Measurements from ENCODE around the gene EXOC1L.

DNA sequence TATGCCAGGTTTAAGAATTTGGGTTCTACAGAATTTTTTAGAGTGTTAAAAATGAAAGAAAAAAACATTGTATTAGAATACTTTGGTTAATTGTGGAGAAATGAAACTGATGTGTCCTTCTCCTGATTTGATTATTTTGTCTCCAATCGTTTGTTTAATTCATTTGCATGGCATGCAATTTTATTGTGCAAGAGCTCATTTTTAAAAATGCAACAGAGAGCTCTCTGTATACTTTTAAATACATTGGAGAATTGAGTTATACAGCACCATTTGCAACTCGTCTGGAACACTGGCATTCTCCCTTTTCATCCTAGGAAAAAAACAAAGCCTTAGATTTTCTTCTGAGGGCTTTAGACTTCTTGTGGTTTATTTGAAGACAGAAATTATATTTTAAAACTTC lies 689 bp downstream of the EXOC1L start:
- no peak for TF ChIP-seq ZNF555 (tag by site-specific recombination; conservative IDR thresholded peaks at IDR 0.05)
- TF ChIP-seq YY1 (tag by site-specific recombination; IDR thresholded peaks at IDR 0.05): no peak
- TF ChIP-seq ZNF302 (tag by site-specific recombination; IDR thresholded peaks at IDR 0.05; ENCODE audit: low read depth): no peak
- TF ChIP-seq ZNF830 (tag by site-specific recombination; IDR thresholded peaks at IDR 0.05; ENCODE audit: low read depth): no peak
- TF ChIP-seq CTCF (tag by site-specific recombination; IDR thresholded peaks at IDR 0.05): no peak
- TF ChIP-seq ZNF707 (tag by site-specific recombination; IDR thresholded peaks at IDR 0.05): no peak
- TF ChIP-seq PBX3 (CRISPR knock-in tag; IDR thresholded peaks at IDR 0.05): no peak
- TF ChIP-seq ZNF157 (tag by site-specific recombination; IDR thresholded peaks at IDR 0.05): no peak
- TF ChIP-seq, protein P1, sequence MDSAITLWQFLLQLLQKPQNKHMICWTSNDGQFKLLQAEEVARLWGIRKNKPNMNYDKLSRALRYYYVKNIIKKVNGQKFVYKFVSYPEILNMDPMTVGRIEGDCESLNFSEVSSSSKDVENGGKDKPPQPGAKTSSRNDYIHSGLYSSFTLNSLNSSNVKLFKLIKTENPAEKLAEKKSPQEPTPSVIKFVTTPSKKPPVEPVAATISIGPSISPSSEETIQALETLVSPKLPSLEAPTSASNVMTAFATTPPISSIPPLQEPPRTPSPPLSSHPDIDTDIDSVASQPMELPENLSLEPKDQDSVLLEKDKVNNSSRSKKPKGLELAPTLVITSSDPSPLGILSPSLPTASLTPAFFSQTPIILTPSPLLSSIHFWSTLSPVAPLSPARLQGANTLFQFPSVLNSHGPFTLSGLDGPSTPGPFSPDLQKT (IDR thresholded peaks at IDR 0.05; ENCODE audit: borderline replicate concordance, low read depth, low read length): no peak
- no peak for TF ChIP-seq ZNF16 (tag by site-specific recombination; IDR thresholded peaks at IDR 0.05; ENCODE audit: low read depth)
- TF ChIP-seq ZBTB21 (tag by site-specific recombination; IDR thresholded peaks at IDR 0.05): no peak
